Retinal pigment epithelial cell (primary cell): ENCODE data around the gene CNTNAP4.

ENCODE experiments used
- DNase-seq: peaks from one replicate; pipeline ENCODE4 v3.0.0-alpha.2; 2010; ENCODE audit warnings: low read depth
- H3K4me3 ChIP-seq: 2 replicates; pipeline ENCODE4 v1.5.1; 2011; ENCODE audit warnings: mild to moderate bottlenecking, low read length, control low read depth, moderate library complexity
- CTCF ChIP-seq: conservative IDR thresholded peaks from 2 replicates; pipeline ENCODE4 v1.5.1; 2011; ENCODE audit warnings: low read depth, low read length, control low read depth, inconsistent platforms

CNTNAP4 gene

DNA sequence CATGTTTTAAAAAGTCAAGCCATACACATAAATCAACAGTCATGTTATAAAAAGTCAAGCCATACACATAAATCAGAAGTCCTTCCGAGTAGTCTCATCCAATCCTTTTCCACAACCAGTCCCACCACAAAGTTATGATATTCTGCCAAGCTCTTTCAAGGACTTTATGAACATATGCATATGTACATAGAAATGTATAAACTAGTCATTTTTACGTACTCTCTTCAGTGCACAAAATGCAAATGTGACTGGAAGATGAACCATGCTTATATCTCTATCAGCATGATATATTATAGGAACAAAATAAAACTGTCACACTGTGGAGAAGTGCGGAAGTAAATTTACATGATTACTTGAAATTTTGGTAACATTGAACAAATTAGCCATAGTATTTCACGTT, 200.9 kb downstream of the CNTNAP4 start:
- DNase-seq = no peak
- TF ChIP-seq CTCF = no peak
- no peak overlapping the region for H3K4me3 ChIP-seq

DNA sequence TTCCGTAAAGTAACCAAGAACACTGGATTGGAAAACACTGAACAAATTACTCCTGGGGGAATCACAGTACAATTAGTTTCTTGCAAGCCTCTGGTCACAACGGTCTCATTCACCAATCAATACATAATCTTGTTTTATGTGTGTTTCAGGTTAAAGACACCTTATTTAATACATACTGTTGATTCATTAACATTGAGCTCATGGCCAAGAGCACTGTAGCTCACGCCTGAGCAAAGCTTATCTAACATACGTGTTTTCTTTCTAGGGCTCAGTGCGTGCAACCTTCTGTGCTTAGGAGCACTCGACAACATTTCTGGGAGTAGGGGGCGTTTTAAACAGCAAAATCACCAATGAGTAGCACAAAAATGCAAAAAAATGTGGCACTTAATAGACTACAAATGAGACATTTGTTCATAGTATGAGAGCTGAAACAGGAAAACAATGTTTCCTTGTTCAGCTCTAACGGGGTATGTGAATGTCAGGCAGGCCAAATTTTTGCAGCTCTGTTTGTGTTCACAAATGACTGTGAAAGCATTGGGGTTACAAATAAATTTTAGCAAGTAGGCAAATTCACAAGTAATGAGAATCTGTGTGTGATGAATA, 206.2 kb downstream of the CNTNAP4 start:
- no peak for TF ChIP-seq CTCF
- no peak for DNase-seq
- no peak overlapping the region for H3K4me3 ChIP-seq

DNA sequence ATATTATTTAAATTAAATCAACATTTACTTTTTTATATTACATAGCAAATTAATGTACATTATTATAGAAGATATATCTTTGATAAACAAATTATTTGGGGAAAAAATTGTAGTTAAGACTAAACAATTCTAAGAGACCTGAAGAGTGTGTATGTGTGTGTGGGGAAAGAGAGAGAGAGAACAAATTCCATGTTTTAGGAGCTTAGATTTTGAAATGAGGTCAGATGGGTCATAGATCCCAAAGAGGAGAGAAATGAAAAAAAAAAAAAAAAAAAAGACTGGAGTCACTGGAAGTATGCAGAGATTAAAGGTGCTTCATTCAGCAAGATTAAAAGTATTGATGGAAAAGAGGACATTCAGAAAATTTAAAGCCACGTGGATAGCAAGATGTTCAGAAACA, 206.8 kb downstream of the CNTNAP4 start:
- no peak for TF ChIP-seq CTCF
- DNase-seq = no peak
- H3K4me3 ChIP-seq = no peak overlapping the region

DNA sequence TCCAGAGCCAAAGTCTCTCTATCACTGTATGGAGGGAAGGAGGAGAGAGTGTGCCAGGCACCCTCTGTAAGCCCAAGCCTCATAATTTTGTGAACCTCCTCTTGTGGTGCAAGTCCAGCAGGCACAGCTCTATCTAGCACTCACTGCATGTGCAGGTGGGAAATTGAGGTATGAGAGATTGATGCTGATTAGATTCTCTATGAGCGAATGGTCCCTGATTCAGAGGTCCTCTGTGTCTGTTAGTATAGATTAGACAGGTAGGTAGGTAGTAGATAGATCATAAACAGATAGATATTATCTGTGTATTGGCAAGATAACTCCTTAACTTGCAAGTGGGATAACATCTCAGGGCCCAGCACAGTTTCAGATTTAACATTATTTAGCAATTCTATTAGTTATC, 209.5 kb downstream of the CNTNAP4 start:
- no peak for TF ChIP-seq CTCF
- H3K4me3 ChIP-seq = no peak overlapping the region
- DNase-seq = no peak

DNA sequence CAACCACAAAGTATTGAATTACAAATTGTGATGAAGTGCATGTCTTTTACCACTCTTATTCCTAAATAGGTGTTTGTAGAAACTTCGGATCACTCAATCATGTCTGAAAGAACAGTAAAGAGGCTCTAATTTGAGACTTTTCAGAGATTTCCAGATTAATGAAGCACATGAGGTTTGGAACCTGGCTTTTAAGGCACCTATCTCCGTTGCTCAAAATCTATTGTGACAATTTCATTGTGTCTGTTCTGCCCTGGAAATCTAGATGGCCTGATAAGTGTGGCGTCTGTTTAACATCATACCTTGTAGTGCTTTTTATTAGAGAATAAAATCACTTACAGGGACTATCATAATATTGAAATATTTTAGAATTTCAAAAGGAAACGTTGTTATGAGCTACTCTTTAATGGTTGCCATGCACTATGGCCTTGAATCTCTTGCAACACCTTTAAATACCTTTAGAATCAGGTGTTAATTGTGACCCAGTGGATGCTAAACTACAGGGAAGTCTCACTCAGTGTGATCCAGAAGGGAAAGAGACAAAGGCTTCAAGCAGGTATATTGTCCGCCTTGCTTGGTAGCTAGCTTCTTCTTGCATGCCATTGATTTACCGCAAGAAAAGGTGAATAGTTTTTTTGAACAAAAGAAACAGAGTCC, 210.3 kb downstream of the CNTNAP4 start:
- no peak overlapping the region for H3K4me3 ChIP-seq
- no peak for DNase-seq
- no peak for TF ChIP-seq CTCF

DNA sequence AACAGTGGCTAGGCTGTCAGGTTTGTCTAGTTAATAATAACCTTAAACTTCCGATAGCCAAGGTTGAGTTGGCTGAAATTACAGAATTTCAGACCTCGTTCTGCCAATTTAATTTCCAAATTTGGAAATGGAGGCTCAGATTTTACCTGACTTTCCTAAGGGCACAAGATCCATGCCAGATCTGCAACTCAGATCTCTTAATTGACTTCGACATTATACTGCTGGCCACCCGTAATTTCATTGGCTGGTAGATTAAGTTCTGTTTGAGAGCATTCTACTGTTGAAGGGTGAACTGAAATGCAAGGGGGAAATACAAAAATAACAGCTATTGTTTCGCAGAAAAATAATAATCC, 210.8 kb downstream of the CNTNAP4 start:
- DNase-seq = no peak
- no peak for TF ChIP-seq CTCF
- H3K4me3 ChIP-seq = no peak overlapping the region

GRCh38 chr16:76490036-76490639, 212.9 kb downstream of the CNTNAP4 start:
- no peak for TF ChIP-seq CTCF
- no peak overlapping the region for H3K4me3 ChIP-seq
- no peak for DNase-seq
